Suppressor macrophage treated with lipopolysaccharide for 1 hour (primary cell): ENCODE measurements around the gene ERI2.

Experiments used
- DNase-seq, 3 donors: peaks; one replicate each; pipeline ENCODE4 v3.0.0-alpha.2; 2020 to 2022

The ERI2 gene, protein sequence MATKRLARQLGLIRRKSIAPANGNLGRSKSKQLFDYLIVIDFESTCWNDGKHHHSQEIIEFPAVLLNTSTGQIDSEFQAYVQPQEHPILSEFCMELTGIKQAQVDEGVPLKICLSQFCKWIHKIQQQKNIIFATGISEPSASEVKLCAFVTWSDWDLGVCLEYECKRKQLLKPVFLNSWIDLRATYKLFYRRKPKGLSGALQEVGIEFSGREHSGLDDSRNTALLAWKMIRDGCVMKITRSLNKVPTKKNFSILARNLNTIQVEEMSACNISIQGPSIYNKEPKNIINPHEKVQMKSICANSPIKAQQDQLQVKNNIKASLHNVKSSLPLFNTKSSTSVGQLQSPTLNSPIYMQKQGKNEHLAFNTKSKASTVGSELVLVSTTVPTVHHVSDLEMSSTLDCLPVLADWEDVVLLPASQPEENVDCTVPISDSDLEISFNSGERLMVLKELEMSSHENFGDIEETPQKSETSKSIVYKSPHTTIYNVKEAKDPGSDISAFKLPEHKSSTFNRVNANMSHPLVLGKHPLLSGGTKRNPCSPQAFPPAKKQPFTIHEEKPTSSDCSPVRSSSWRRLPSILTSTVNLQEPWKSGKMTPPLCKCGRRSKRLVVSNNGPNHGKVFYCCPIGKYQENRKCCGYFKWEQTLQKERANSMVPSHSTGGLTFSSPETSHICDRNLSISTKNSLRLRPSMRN

DNA sequence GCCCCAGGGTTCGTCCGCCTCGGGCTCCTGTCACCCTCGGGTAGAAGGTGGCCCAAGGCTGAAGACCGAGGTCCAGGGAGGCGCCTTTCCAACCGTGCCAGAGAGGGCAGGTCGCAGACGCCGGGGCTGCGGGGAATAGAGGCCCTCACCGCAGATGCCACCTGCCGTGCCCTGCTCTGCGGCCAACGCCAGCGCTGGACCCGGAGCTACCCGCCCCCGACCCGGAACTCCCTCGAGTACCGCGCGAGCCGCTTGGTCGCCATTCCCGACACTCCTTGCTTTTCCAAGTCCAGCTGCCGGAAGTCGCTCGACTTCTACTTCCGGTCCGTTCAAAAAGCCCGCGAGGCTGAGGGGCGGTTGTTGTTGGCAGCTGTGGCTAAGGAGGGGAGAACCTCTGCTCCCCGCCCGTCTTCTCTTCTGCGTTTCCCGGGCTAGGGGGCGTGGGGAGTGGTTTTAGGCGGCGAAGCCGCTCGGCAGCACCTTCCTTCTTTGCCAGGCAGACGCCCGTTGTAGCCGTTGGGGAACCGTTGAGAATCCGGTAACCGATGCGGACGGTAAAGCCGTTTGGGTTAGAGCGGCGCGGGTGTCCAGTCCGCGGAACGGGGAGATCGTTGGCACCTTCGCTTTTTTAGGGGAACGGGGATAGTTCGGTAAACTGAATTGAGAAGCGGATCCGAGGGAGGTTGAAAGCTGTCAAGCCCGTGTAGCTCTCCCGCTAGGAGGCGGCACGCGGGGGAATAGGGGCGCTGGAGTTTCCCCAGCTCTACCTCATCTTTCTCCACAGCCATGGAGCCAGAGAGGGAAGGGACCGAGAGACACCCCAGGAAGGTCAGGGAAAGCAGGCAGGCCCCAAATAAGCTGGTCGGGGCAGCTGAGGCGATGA lies at the start of gene ERI2, which contains the start of gene REXO5:
TSS of gene ERI2 (minus strand) at position 305 of the 883 bp plus-strand sequence. CDS start at position 263, 42 bp downstream.
TSS of gene REXO5 (plus strand) at position 360 of the 883 bp plus-strand sequence. CDS start at position 787, 427 bp downstream.
- peak; percentile 94 to 95 (median 95) for DNase-seq

DNA sequence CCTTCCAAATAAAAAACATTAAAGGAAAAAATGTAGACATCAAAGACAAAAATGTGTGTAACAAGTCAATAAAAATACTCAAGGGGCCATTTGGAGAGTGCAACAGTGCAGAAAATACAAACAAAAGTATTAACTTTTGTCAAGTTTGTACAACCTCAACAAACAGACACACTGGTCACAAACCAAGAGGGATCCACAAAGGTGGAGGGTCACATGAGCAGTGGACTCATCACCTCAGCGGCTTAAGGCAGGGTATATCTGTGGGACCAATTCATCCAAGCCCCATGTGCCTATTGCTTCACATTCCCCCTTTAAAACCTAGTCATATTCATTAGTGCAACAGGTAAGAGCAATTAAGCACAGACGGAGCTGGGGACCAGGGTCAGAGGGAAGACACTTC lies 48.7 kb upstream of the ERI2 start:
- DNase-seq = no peak

DNA sequence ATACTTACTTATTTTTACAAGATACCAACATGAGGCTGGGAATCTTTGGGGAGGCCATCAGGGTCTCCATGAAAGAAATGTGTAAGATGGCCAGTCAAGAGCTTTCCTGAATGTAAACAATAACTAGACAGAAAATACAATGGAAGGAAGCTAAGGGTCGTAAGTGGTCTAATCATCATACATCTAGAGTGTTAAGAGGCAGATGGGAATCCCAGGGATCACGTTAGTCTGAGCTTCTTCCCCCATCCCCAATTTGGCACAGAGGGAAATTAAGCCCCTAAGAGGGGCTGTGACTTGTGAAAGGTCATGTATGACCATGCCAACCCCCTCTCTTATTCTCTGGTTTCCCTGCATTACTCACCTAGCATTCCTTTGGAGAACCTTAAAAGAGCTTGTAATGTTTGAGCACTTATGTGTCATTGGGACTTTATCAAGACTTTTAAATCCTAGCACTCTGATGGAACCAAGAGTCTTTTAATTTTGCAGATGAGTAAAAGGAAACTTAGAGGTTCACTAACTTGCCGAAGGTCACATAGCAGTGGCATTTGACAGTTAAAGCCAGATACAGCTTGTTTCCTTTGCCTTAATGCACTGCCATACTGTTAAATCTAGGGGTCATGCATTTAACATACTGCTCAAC lies 47.8 kb upstream of the ERI2 start:
- DNase-seq = no peak

DNA sequence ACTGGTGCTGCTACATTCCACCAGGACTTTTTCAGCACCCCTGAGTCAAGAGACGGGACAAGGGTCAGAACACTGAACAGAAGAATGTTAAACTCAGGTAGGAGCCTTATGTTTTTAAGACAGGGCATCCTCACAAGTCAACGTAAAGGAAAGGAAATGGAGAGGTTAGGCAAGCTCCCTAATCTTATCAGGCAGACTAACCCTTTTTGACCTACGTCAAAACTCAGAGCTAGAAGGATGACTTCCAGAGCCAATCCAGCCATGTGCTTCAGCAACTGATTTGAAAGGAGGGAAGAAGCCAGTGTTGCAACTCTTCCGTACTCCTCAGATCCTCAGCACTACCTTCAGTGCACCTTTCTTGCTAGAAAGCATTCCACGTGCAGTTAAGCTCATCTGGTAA lies 46.9 kb upstream of the ERI2 start:
- DNase-seq = no peak

DNA sequence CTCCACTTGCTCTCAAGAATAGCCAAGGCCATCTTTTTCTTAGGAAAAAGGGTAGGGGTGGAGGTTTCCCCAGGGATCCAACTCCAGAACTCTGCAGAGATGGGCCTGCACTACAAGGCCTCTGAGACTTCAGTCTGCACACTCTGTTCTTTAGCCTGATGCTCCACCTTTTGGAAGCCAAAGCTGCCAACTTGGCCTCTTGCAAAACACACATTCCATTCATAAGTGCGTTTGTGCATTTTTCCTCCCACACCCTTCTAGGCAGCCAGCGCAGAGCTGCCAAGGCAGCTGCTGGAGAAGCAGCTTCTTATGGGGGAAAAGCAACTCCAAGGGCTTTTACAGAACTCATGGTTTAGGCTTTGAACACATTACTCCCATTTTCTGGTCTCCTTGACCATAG lies 45.3 kb upstream of the ERI2 start:
- no peak for DNase-seq

DNA sequence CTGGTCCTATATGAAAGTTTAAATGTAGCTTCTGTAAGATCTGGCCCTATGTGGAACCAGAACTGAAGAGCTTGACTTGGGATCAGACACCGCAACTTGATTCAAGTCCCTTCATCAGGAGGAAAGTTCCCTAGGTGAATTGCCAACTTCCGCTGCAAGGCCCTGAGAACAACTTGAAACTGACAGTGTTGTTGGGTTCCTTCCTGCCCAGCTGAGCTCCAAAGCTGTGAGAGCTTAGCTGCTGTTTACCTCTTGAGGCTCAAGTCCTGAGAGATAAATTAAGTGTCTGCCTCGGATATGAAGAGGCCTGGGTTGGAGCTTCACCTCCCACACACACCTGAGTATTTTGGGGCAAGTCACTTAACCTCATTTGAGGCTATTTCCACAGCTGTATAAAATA lies 44.7 kb upstream of the ERI2 start:
- DNase-seq = no peak

DNA sequence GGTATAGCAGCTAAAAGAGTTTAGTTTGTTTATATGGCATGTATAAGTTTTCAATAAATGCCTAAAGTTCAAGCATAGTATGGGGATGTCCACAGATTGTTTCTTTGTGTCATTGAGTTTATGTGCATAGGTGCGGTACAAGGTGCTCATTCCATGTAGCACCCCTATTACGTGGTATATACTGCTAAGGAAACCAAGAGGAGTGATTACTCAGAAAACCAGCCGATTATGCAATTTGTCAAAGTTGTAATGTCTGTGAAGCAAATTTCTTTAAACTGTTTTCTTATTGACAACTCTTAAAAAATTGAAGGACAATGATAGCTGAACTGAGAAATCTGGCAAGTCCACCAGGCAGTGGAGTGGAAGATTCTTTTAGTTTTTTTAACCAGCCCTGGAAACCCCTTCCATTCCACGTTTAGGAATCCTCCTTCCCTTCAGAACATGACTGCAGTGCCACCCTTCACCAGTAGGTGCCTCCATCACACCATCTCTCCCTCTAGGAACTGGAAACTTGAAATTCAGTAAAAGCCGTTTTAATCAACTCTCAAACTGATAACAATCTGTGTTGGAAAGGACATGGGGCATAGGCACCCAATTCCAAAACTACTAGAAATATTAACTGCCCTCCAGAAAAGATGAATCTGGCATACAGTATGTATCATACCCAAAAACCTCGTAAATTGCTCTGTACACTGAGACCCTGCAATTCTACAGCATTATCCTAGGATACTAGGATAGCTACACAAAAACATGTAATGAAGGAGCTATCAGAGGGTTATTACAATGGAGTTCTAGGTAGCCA lies 43.5 kb upstream of the ERI2 start:
- DNase-seq = peak; percentile 69 to 81 (median 79)

DNA sequence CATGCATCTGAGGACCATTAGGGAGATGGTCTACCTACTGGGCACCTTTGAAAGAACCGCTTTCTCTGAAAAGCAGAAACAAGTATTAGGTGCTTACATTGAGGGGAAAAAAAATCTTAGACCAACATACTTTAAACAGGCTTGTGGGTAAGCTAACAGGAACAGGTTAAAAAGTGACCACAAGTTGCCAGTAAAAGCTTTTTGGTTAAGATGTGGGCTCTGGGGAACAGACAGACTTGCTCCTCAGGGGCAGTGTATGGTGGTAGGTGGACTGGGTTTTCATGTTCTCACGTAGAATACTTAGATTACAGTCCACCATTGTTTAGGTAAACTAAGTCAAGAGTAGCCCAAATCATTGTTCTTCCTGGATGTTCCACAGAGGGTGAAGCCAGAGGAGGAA lies 41.3 kb upstream of the ERI2 start:
- no peak for DNase-seq

DNA sequence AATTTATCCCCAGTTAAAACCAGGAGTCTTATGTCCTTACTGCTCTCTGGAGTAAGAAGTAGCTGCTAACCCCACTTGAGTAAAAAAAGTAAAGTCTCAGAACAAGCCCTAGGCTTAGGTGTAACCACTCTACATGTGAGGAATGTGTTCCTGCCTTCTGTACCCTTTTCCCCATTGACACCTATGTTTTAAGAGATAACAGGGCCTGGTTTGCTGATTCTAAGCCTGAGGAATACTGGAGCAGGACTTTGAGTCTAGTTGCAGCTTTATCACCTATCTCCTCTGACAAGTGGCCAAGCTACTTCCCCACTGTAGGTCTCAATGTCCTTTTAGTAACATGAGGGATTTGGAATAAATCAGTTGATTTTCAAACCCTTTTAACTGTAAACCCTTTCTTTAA lies 40.3 kb upstream of the ERI2 start:
- no peak for DNase-seq

DNA sequence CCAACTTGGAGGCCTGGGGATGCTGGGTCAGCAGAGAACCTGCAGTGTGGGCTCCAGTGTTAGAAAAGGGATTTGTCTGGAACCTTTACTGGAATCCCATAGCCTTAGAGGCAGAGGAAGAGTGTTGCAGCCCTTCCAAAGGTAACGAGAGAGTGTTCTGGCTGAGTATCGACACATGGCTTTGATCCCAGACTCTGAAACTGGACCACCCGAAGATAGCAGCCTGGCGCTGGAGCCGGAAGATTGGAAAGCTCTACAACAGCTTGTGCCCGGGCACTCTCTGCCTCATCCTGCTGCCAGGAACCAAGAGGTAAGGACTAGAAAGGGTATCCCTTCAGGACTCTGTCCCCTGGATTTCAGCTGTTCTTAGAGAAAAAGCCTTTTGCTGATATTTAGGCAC lies 39.8 kb upstream of the ERI2 start:
- no peak for DNase-seq

DNA sequence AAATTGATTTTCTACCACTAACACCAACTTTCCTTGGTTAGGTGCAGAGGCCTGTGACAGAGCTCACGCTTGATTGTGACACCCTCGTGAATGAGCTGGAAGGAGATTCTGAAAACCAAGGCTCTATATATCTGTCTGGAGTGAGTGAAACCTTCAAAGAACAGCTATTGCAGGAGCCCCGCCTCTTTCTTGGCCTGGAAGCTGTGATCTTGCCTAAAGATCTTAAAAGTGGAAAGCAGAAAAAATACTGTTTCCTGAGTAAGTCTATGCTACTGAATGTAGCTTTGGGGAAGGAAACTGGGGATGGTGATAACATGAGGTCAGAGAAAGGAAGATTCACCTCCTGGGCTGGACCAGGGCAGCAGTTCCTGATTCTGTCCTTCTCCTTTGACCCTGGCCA lies 38.3 kb upstream of the ERI2 start:
- DNase-seq = peak in 1 of 3 donors; percentile 22

DNA sequence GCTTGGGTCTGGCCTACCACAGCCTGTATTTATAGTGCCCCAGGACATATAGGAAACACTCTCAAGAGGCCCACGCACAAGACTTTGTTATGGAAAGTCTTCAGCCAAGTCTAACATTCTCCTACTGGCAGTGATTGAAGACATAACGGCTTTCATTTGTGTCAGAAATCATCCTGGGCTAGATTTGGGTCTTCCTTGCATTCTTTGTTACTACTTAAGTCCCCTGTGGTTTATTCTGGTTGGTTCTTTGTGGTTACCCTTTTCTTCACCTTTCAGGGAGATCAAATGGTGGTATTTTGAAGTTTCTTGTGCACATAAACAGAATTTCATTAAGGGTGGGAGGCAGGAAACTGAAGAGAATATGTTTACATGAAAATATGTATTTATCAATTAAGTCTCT lies 37.8 kb upstream of the ERI2 start:
- DNase-seq = no peak

DNA sequence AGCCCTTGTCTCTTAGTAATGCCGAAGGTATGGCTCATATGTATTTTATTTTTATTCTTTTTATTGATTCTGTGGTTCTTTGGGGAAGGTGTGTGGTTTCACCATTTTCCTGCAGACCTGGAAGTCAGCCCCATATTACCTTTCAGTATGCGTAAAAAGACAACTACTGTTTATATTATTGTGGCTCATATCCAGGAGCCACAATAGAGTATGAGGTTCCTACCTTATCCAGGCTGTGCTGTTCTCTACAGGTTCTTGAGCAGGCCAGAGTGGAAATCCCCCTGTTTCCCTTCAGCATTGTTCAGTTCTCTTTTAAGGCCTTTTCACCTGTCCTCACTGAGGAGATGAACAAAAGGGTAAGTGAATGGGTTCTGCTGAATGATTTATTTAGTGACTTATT lies 33.2 kb upstream of the ERI2 start:
- DNase-seq = no peak

DNA sequence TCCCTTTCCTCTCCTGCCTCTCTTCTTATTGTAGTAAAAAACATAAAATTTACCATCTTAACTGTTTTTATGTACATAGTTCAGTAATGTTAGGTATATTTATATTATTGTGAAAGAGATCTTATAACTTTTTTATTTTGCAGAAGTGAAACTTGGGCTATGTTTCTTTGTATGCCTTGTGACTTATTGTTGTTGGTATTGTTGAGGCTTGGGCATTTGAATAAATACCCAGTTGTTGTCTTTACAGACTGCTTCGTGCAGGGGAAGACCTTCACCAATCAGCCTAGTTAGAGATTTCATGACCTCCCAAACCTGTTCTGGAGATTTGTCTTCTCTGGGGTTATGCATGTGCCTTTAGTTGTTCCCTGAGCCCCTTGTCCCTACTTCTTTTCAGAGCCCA lies 32.0 kb upstream of the ERI2 start:
- DNase-seq = peak in 2 of 3 donors; percentile 41 to 56

DNA sequence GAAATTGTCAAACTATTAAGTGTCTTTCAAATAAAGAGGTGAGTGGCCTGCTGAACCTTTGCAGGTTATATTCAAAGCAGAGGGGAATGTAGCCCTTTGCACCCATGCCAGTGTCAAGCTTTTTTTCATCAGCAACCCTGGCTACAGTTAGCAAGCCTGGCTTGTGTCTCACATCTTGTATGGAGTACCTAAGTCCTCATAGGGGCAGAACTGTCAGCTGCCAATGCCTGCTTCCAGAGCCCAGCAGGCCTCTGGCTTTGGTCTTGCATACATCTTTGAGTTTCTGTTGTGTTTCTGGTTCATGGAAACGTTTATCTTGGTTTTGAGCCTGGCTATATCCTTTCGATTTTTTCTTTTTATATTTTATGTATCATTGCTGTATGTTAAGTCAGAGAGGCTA lies 26.8 kb upstream of the ERI2 start:
- no peak for DNase-seq

DNA sequence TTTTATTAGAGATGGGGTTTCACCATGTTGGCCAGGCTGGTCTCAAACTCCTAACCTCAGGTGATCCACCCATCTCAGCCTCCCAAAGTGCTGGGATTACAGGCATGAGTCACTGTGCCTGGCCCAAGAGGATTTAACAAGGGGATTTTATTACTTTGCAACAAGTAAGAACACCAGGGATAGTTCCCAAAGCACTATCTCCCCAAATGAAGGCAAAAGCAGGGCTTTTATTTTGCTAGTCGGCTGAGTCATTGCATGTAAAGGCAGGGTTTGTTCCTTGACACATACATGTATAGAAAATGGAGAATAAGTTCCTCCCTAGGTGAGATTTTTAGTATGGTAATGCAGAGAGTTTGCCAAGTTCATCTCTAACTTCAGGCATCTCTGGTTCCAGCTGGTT lies 24.1 kb upstream of the ERI2 start:
- no peak for DNase-seq

DNA sequence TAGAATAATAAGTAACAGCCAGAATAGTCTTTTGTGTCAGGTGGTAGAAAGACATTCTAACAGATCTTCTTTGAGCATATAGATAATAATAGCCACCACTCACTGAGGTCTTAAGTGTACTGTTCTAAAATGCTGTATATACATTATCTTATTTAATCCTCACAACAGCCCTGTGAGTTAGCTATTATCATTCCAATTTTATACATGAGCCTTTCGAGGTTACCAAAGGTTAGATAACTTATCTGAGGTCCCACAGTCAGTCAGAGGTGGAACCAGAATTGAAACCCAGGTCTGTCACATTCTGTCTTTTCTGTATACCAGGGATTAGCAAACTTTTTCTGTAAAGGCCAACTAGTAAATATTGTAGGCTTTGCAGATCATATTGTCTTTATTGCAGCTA lies 23.3 kb upstream of the ERI2 start:
- no peak for DNase-seq

DNA sequence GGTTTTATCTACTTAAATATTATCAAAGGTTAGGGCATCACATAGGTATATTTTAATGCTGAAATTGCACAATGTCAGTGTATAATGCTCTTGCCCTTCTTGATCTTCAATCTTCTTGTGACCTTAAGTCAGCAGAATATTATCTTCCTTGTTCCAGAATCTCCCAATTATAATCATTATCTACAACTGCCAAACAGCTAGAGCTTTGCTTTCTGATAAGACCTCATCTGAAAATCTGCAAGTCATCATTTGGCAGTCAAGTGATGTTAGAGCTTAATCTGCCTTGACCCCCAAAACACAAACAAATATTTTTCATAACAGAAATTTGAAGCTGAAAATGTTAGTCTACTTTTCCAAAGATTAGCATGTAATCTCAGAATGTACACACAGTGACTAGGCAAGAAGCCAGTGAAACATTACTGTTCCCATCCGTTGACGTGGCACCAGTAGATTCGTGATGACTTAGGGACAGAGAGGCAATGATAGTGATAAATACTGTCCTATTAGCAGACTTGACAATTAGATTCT lies 19.8 kb upstream of the ERI2 start:
- no peak for DNase-seq

DNA sequence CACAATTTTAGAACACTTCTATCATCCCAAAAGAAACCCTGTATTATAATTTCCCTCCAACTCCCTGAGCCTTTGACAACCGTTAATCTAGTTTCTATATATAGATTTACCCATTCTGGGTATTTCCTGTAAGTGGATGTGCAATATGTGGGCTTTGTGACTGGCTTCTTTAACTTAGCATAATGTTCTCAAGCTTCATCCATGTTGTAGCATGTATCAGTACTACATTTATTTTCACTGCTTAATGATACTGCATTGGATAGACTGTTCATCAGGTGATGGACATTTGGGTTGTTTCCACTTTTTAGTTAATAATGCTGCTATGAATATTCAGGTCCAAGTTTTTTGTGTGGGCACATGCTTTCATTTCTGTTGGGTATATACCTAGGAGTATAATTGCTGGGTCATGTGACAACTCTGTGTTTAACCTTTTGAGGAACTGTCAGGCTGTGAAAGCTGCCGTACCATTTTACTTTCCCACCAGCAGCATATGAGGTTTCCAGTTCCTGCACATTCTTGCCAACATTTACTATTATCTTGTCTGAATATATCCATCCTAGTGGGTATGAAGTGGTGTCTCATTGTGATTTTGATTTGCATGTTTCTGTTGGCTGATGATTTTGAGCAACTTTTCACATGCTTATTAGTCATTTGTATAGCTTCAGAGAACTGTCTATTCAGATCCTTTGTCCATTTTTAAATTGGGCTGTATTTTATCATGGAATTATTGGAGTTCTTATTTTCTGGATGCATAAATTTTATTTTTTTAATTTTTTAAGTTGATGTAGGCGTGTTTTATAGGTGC lies 16.5 kb upstream of the ERI2 start:
- peak; percentile 13 to 60 (median 54) for DNase-seq

DNA sequence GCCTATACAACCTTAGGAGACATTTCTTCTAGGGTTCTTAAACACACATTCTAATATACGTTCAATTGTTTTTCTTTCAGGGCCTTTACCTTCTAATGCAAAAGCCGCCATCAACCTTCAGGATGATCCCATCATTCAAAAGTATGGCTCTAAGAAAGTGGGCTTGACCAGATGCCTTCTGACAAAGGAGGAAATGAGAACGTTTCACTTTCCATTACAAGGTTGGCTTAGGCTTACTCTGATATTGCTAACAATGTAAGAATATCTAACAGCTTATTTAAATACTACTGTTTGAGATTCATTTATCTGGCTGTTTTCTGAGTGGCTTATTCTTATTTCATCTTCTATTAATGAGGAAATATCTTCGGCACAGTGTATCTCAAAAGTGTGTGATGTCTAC lies 15.4 kb upstream of the ERI2 start:
- no peak for DNase-seq
